Activated CD4-positive, CD25-positive, alpha-beta regulatory T cell treated with anti-CD3 and anti-CD28 coated beads, Interleukin-2, amount 50 U/mL, for 16 hours (primary cell): ENCODE measurements around the gene SLCO3A1.

Experiments
- DNase-seq: peaks from one replicate; pipeline ENCODE4 v3.0.0-alpha.2; 2020; ENCODE audit warnings: low read depth, low spot score

Gene SLCO3A1

GRCh38 chr15:92159906-92160841 is 306.7 kb downstream of the SLCO3A1 start:
- DNase-seq: no peak

DNA sequence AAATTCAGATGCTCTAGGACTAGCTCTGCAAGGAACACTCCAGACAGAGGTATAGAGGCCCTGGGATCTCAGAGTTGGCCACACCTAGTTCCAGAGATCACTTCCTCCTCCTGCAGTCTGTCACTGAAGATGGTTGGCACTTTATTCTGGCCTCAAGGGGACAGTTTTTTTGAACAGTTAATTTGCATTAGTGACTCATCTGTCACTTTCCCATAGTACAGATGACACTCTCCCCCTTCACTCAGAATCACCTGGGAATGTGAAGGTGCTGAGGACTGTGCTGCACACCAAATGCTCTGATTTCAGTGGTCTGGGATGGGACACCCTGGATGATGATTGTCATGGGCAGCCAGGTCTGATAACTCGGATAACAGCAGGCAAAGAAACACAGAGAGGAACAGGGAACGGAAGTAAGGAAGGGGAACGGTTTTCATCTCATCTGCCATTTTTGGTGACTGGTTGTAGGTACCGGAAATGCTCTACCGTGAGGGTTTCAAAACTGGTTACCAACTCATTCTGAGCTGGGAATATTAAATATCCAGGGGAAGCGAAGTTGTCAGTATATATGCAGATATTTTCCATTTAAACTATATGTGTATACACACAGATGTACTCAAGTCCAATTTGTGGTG is 307.6 kb downstream of the SLCO3A1 start:
- no peak for DNase-seq

DNA sequence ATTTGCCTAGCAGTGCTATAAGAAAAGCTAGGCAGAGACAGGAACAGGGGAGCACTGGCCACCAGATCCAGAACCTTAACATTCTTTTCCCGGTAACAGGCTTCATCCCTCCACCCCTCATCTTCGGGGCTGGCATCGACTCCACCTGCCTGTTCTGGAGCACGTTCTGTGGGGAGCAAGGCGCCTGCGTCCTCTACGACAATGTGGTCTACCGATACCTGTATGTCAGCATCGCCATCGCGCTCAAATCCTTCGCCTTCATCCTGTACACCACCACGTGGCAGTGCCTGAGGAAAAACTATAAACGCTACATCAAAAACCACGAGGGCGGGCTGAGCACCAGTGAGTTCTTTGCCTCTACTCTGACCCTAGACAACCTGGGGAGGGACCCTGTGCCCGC is 309.1 kb downstream of the SLCO3A1 start:
- no peak for DNase-seq

- no peak for DNase-seq
Observed at GRCh38 chr15:92163641-92164040, 310.1 kb downstream of the SLCO3A1 start.

DNA sequence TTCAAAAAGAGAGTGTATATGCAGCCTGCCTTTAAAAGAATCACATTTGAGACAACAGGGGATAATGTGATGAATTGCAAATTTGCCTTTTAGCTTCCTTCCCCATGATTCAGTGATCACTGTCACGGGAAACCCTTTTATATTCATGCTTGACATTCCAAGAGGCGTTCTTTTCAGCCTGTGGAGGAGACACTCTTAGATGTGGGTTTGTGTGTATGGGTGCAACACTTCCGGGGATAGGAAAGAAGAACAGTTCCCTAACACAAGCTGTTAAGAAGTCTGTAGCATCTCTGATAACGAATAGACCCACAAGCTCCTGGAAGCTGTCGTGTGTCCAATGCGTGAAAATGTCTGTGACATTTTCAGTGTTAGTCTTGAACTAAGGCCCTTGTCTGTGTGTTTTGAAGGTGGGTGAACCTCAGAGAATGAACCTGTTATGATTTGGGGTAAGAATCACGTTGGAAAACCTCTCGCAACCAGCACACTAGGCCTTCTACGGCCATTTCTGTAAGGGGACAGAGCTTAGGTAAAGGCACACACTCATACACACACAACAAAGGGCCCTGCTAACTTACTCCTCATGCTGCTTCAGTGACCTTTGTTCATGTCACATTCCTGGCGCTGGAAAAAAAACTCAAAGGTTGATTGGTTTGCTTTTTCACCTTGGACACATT is 311.0 kb downstream of the SLCO3A1 start:
- no peak for DNase-seq

GRCh38 chr15:92165001-92165346 is 311.5 kb downstream of the SLCO3A1 start:
- no peak for DNase-seq

DNA sequence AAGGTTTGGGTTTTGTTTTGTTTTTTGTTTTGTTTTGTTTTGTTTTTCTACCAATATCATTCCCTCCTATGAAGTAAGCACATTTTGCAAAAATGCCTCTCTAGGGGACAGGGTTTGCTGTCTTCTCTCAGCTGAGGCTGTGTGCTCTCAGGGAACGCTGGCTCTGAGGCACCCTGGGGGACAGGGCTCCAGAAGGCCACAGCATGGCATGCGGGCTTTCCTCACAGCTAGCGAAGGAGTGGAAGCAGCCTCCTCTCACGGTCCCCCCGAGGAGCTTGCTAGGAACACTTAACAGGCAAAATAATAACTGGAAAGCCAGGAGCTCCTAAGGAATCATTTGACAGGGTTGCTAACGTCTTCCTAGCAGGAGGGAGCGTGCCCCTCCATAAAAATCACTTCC is 312.5 kb downstream of the SLCO3A1 start:
- no peak for DNase-seq

- no peak for DNase-seq
Observed at GRCh38 chr15:92166751-92167405, 313.4 kb downstream of the SLCO3A1 start.

- no peak for DNase-seq
Observed at GRCh38 chr15:92167451-92167850, 313.9 kb downstream of the SLCO3A1 start.

- no peak for DNase-seq
Observed at GRCh38 chr15:92168066-92168683, 314.7 kb downstream of the SLCO3A1 start.

- no peak for DNase-seq
Observed at GRCh38 chr15:92170897-92171296, 317.4 kb downstream of the SLCO3A1 start.

DNA sequence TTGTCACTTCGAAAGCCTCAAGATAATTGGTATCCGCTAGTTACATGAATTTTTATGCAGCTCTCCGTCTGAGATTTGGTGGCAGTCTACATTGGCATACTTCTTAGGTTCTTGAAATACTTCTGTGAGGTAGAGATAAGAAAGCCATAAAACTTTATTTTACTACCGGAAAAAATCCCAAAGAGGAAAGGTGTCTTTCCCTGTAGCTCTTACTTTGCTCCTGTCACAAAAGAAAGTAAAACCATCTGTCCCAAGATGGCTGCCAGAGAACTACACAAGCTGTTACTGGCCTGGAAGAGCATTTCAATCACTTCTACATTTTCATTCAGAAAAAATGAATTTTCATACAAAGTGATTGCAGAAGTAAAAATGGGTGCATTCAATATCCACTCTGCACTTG is 325.4 kb downstream of the SLCO3A1 start:
- no peak for DNase-seq

DNA sequence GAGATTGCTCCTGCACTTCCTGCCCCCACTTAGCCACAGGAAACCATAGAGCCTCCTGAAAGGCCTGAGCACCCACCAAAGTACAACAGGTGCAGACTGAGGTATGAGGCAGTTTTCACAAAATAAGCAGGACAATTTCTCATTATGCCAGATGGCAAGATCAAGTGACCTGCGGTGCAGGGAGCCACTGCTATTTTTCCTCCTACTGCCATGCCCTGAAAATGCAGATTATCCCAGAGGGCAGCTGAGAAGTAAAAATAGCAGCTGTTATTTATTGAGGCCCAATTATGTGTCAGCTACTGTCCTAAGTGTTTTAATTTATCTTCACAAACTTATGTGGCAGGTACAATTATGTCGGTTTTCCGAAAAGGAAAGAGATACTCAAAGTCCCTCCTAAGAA is 330.6 kb downstream of the SLCO3A1 start:
- no peak for DNase-seq

DNA sequence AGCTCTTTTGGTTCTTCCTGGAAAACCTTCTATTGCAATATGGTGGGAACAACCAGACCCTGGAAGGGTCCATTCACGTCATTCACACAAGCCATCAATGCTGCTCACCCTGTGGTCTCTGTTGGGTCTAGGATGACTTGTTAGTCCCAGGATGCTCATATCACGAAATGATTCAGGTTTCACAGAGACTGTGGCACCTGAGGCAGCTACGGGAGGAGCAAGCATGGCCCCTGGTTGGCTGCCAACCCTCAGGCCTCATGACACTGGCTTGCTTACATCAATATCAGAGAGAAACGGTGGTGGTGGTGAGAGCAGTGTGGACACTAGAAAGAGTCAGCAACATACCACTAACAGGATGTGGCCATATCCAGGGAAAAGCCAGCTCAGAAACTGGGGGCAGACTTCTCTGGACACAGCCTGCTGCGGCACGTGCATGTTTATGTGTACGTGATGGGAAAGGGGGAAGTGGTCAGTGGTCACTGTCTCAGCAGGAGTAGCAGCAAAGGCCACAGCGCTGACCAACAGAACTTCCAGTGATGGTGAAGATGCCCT is 331.2 kb downstream of the SLCO3A1 start:
- DNase-seq: no peak

DNA sequence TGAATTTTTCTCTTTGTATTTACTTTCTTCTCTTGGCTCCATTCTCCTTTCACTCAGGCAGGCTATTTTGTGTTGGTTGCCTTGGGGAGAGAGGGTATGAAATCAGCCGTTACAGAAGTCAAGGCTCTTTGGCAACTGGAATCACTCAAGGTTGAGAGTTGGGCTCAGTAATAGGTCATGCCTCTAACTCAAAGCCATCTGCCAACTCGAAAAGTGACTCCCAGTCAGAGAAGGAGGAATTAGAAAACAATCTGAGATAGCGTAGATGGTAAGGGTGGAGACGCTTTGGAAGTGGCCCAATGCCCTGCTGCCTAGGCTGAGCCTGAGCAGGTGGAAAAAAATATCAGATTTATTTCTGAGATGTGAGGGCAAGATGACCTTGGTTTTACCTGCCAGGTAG is 334.5 kb downstream of the SLCO3A1 start:
- DNase-seq: no peak

GRCh38 chr15:92189166-92189565 is 335.7 kb downstream of the SLCO3A1 start:
- no peak for DNase-seq

DNA sequence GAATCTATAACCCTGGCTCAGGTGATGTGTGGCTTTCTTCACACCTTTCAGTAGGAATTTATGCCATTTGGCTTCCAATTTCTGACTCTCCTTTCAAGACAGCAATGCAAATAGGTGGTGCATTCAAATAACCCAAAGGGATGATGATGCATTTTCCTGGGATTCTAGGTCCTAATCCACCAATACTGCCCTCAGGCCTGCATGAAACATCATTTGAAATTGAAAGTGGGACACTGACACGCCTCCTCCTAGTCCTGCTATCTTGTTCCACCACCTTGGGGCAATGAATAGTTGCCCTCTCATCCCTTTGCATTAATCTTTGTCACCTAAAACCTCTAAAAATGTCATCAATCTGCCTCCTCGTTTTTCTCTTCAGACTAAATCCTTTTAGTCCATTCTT is 341.7 kb downstream of the SLCO3A1 start:
- DNase-seq: no peak

DNA sequence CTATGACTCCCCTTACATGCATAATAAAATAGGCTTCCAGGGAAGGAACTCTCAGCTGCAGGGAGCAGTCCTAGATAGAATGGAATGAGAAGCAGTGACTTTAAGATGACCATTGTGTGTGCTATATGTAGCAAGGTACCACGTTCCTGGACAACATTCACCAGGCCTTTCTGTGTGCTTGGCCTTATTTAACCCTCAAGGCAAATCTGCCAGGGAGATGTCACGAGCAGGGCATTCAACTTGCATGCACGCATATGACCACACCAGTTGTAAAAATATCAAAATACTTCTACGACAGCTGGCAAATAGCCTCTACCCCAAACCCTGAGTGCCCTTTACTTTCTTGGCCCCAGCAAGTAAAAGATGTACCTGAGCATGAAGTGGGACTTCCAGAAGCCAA is 342.8 kb downstream of the SLCO3A1 start:
- no peak for DNase-seq

DNA sequence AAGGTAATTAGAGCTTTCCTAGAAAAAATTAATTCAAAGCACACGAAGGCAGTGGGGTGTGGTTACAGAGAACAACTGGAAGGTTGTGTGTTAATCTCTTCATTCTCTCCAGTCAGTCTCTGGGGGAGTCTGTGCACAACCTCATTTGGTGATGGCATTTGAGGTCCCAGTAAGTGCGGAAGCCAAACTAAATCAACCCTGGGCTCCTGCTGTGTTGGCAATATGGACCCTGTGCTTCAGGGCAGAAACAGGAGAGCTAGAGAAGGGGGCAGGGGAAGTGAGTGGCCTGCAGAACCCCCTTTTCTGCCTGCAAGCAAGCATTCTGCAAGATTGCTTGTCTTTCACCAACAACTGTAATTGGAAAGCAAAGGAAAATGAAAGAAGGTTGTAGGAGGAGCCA is 344.2 kb downstream of the SLCO3A1 start:
- DNase-seq: no peak

- no peak for DNase-seq
Observed at GRCh38 chr15:92200891-92201290, 347.4 kb downstream of the SLCO3A1 start.

- DNase-seq: no peak
Observed at GRCh38 chr15:92205255-92205739, 351.8 kb downstream of the SLCO3A1 start.
